ENCODE data around the gene AMPD2. TPM values are rescaled to one million over a fixed set of nuclear protein-coding genes. Genes with fewer than 3 reads are reported as not detected.

Gene AMPD2
- total and polyA plus RNA-seq, 2 donors (not counting 3 experiments of a cell fraction or from before 2014, with no cell fraction given) = 69.4 TPM

GRCh38 chr1:109658533-109659042 lies 39.0 kb downstream of the AMPD2 start:
- no TSS peak for BruUV-seq (replicated peaks)
- no peaks in the 10 kb centered on the region for H3K9me3 ChIP-seq (replicated peaks; ENCODE audit: control insufficient read depth, insufficient read depth, low read length)
- intact Hi-C loops (cut with micrococcal nuclease) (no loop called here), dilution Hi-C loops (cut with MboI; ENCODE audit: extremely low pct_ligation_motif_present, low sequenced_read_pairs) (no loop called here)
- no peak overlapping the region for H3K9ac ChIP-seq (replicated peaks; ENCODE audit: extremely low read depth, insufficient read depth, low read length)
- H2AFZ ChIP-seq (ENCODE audit: low read depth, low read length) = no peak overlapping the region
- H3K4me2 ChIP-seq (ENCODE audit: insufficient read depth, low read length) = no peak overlapping the region
- H3K79me2 ChIP-seq (ENCODE audit: control insufficient read depth, insufficient read depth, low read length) = no peaks in the 10 kb centered on the region
- H3K27ac ChIP-seq (ENCODE audit: insufficient read depth, low read depth, low read length) = no peak overlapping the region
- peaks cover 9% of the 10 kb centered on the region for H3K4me1 ChIP-seq (ENCODE audit: control insufficient read depth, extremely low read depth, insufficient read depth, low read length)
- ChIA-PET POLR2A (no interaction called here), CTCF (interaction anchor here (1.0 to 4.3 kb wide), 5 partner anchors 19 to 326 kb away, joined by 3 to 33 read pairs (median 5); partner anchors contain the start of genes AHCYL1 and GSTM1)
- H3K4me3 ChIP-seq (replicated peaks in 1 of 3; ENCODE audit: insufficient read depth in 1 of 3, low read depth in 1 of 3, low read length in 3 of 3) = no peak overlapping the region
- no peaks in the 10 kb centered on the region for H4K20me1 ChIP-seq (replicated peaks; ENCODE audit: control insufficient read depth, extremely low read depth, insufficient read depth, low read length)
- no peak for TF ChIP-seq POLR2AphosphoS5 (IDR thresholded peaks at IDR 0.05; ENCODE audit: insufficient read depth, low read depth, low read length)
- no peak for TF ChIP-seq GATA2 (IDR thresholded peaks at IDR 0.05; ENCODE audit: insufficient read depth, insufficient read length, low read depth, low read length)
- no peak for TF ChIP-seq MAX (IDR thresholded peaks at IDR 0.05; ENCODE audit: insufficient read depth, insufficient read length)
- TF ChIP-seq FOS (IDR thresholded peaks at IDR 0.05; ENCODE audit: borderline replicate concordance, insufficient read depth, low read length) = no peak
- TF ChIP-seq MYC (IDR thresholded peaks at IDR 0.05; ENCODE audit: low read depth, low read length) = no peak
- peaks cover 0 to 2% of the 10 kb centered on the region in 2 experiments for H3K27me3 ChIP-seq (ENCODE audit: control insufficient read depth in 2 of 2, insufficient read depth in 2 of 2, low read length in 2 of 2)
- no peak for FAIRE-seq
- H3K9me1 ChIP-seq (replicated peaks; ENCODE audit: control insufficient read depth, extremely low read depth, insufficient read depth, low read length) = no peaks in the 10 kb centered on the region
- no peak for DNase-seq (ENCODE audit: low read depth, low spot score)
- no peaks in the 10 kb centered on the region for H3K36me3 ChIP-seq (ENCODE audit: control insufficient read depth in 2 of 2, extremely low read depth in 1 of 2, insufficient read depth in 2 of 2, low read length in 2 of 2)

GRCh38 chr1:109659145-109659544 lies 39.5 kb downstream of the AMPD2 start:
- Histone ChIP-seq H3K9ac (replicated peaks; ENCODE audit: extremely low read depth, insufficient read depth, low read length) (no peak overlapping the region), H3K27me3 (ENCODE audit: control insufficient read depth in 2 of 2, insufficient read depth in 2 of 2, low read length in 2 of 2) (peaks cover 0 to 2% of the 10 kb centered on the region in 2 experiments), H2AFZ (ENCODE audit: low read depth, low read length) (no peak overlapping the region), H3K4me1 (ENCODE audit: control insufficient read depth, extremely low read depth, insufficient read depth, low read length) (peaks cover 9% of the 10 kb centered on the region), H3K79me2 (ENCODE audit: control insufficient read depth, insufficient read depth, low read length) (no peaks in the 10 kb centered on the region), H3K4me3 (replicated peaks in 1 of 3; ENCODE audit: insufficient read depth in 1 of 3, low read depth in 1 of 3, low read length in 3 of 3) (no peak overlapping the region), H3K9me1 (replicated peaks; ENCODE audit: control insufficient read depth, extremely low read depth, insufficient read depth, low read length) (no peaks in the 10 kb centered on the region), H4K20me1 (replicated peaks; ENCODE audit: control insufficient read depth, extremely low read depth, insufficient read depth, low read length) (no peaks in the 10 kb centered on the region), H3K36me3 (ENCODE audit: control insufficient read depth in 2 of 2, extremely low read depth in 1 of 2, insufficient read depth in 2 of 2, low read length in 2 of 2) (no peaks in the 10 kb centered on the region), H3K4me2 (ENCODE audit: insufficient read depth, low read length) (no peak overlapping the region), H3K27ac (ENCODE audit: insufficient read depth, low read depth, low read length) (no peak overlapping the region), H3K9me3 (replicated peaks; ENCODE audit: control insufficient read depth, insufficient read depth, low read length) (no peaks in the 10 kb centered on the region)
- POLR2A ChIA-PET = no interaction called here
- TF ChIP-seq JUN (IDR thresholded peaks at IDR 0.05; ENCODE audit: borderline replicate concordance, insufficient read depth, insufficient read length, low read depth) (no peak), CTCF (IDR thresholded peaks at IDR 0.05; ENCODE audit: extremely low read depth in 1 of 2, insufficient read depth in 1 of 2, low read depth in 1 of 2, low read length in 2 of 2) (no peak), EZH2 (IDR thresholded peaks at IDR 0.05; ENCODE audit: borderline replicate concordance, low read depth, low read length, severe bottlenecking) (no peak), FOS (IDR thresholded peaks at IDR 0.05; ENCODE audit: borderline replicate concordance, insufficient read depth, low read length) (no peak), MAX (IDR thresholded peaks at IDR 0.05; ENCODE audit: insufficient read depth, insufficient read length) (no peak), MYC (IDR thresholded peaks at IDR 0.05; ENCODE audit: low read depth, low read length) (no peak), POLR2AphosphoS5 (IDR thresholded peaks at IDR 0.05; ENCODE audit: insufficient read depth, low read depth, low read length) (no peak), GATA2 (IDR thresholded peaks at IDR 0.05; ENCODE audit: insufficient read depth, insufficient read length, low read depth, low read length) (no peak), POLR2A (IDR thresholded peaks at IDR 0.05; ENCODE audit: low read depth, low read length) (no peak)
- FAIRE-seq = no peak
- intact Hi-C loops (cut with micrococcal nuclease) = no loop called here
- no peak for DNase-seq (ENCODE audit: low read depth, low spot score)
- CTCF ChIA-PET = no interaction called here
- no TSS peak for BruUV-seq (replicated peaks)
- dilution Hi-C loops (cut with MboI; ENCODE audit: extremely low pct_ligation_motif_present, low sequenced_read_pairs) = no loop called here
